ENCODE results near the gene NKAPD1.
"Not testable (repeated sequence)": the region's sequence is repeated elsewhere in the genome, so short reads cannot be mapped to it uniquely, and the experiment has no call there.

NKAPD1 gene

GRCh38 chr11:112046647-112047046 is 27.5 kb upstream of the NKAPD1 start:
- not testable (repeated sequence) for H3K4me3 ChIP-seq (ENCODE audit: low read length); H3K4me1 ChIP-seq (ENCODE audit: insufficient read depth, low read length); H3K27ac ChIP-seq (ENCODE audit: low read depth, low read length); H3K27me3 ChIP-seq (ENCODE audit: insufficient read depth, low read length); H3K9ac ChIP-seq (ENCODE audit: low read depth, low read length); H3K9me3 ChIP-seq (ENCODE audit: insufficient read depth, low read depth, low read length)
- peaks cover 90% of the 10 kb centered on the region for H3K36me3 ChIP-seq (ENCODE audit: insufficient read depth, low read length)
- 98% methylated on average over 1 of the region's 2 CpGs for WGBS

GRCh38 chr11:112048256-112048655 is 25.8 kb upstream of the NKAPD1 start:
- H3K9ac ChIP-seq (ENCODE audit: low read depth, low read length); H3K4me3 ChIP-seq (ENCODE audit: low read length); H3K27ac ChIP-seq (ENCODE audit: low read depth, low read length); H3K9me3 ChIP-seq (ENCODE audit: insufficient read depth, low read depth, low read length); H3K4me1 ChIP-seq (ENCODE audit: insufficient read depth, low read length); H3K27me3 ChIP-seq (ENCODE audit: insufficient read depth, low read length): not testable (repeated sequence)
- 100% methylated on average over 3 of the region's 3 CpGs for WGBS
- H3K36me3 ChIP-seq (ENCODE audit: insufficient read depth, low read length) = peaks cover 90% of the 10 kb centered on the region

- Histone ChIP-seq H3K36me3 (ENCODE audit: insufficient read depth, low read length) (peaks cover 90% of the 10 kb centered on the region), H3K4me3 (ENCODE audit: low read length) (no peak overlapping the region), H3K9ac (ENCODE audit: low read depth, low read length) (no peak overlapping the region), H3K27me3 (ENCODE audit: insufficient read depth, low read length) (no peaks in the 10 kb centered on the region), H3K4me1 (ENCODE audit: insufficient read depth, low read length) (no peaks in the 10 kb centered on the region), H3K27ac (ENCODE audit: low read depth, low read length) (no peak overlapping the region), H3K9me3 (ENCODE audit: insufficient read depth, low read depth, low read length) (no peaks in the 10 kb centered on the region)
- 48% methylated on average over 2 of the region's 2 CpGs for WGBS
Observed at GRCh38 chr11:112049777-112050176, 24.3 kb upstream of the NKAPD1 start.

- Histone ChIP-seq H3K4me3 (ENCODE audit: low read length) (no peak overlapping the region), H3K4me1 (ENCODE audit: insufficient read depth, low read length) (no peaks in the 10 kb centered on the region), H3K27me3 (ENCODE audit: insufficient read depth, low read length) (no peaks in the 10 kb centered on the region), H3K9me3 (ENCODE audit: insufficient read depth, low read depth, low read length) (no peaks in the 10 kb centered on the region), H3K27ac (ENCODE audit: low read depth, low read length) (no peak overlapping the region), H3K36me3 (ENCODE audit: insufficient read depth, low read length) (peaks cover 87% of the 10 kb centered on the region), H3K9ac (ENCODE audit: low read depth, low read length) (no peak overlapping the region)
- WGBS = 100% methylated on average over 2 of the region's 3 CpGs
Observed at GRCh38 chr11:112050721-112051120, 23.4 kb upstream of the NKAPD1 start.

GRCh38 chr11:112051768-112052167 is 22.3 kb upstream of the NKAPD1 start:
- H3K36me3 ChIP-seq (ENCODE audit: insufficient read depth, low read length) = peaks cover 85% of the 10 kb centered on the region
- H3K4me3 ChIP-seq (ENCODE audit: low read length) = no peak overlapping the region
- no peak overlapping the region for H3K27ac ChIP-seq (ENCODE audit: low read depth, low read length)
- H3K27me3 ChIP-seq (ENCODE audit: insufficient read depth, low read length) = no peaks in the 10 kb centered on the region
- H3K4me1 ChIP-seq (ENCODE audit: insufficient read depth, low read length) = no peaks in the 10 kb centered on the region
- 93% methylated on average over 3 of the region's 3 CpGs for WGBS
- no peaks in the 10 kb centered on the region for H3K9me3 ChIP-seq (ENCODE audit: insufficient read depth, low read depth, low read length)
- no peak overlapping the region for H3K9ac ChIP-seq (ENCODE audit: low read depth, low read length)

- H3K4me1 ChIP-seq (ENCODE audit: insufficient read depth, low read length) = no peaks in the 10 kb centered on the region
- H3K27ac ChIP-seq (ENCODE audit: low read depth, low read length) = no peak overlapping the region
- H3K27me3 ChIP-seq (ENCODE audit: insufficient read depth, low read length) = no peaks in the 10 kb centered on the region
- H3K9ac ChIP-seq (ENCODE audit: low read depth, low read length) = no peak overlapping the region
- 75% methylated on average over 4 of the region's 4 CpGs for WGBS
- H3K9me3 ChIP-seq (ENCODE audit: insufficient read depth, low read depth, low read length) = no peaks in the 10 kb centered on the region
- peaks cover 90% of the 10 kb centered on the region for H3K36me3 ChIP-seq (ENCODE audit: insufficient read depth, low read length)
- no peak overlapping the region for H3K4me3 ChIP-seq (ENCODE audit: low read length)
Observed at GRCh38 chr11:112057170-112057569, 16.9 kb upstream of the NKAPD1 start.

GRCh38 chr11:112058103-112058502 is 16.0 kb upstream of the NKAPD1 start:
- Histone ChIP-seq H3K27ac (ENCODE audit: low read depth, low read length) (no peak overlapping the region), H3K36me3 (ENCODE audit: insufficient read depth, low read length) (peaks cover 90% of the 10 kb centered on the region), H3K9me3 (ENCODE audit: insufficient read depth, low read depth, low read length) (no peaks in the 10 kb centered on the region), H3K9ac (ENCODE audit: low read depth, low read length) (no peak overlapping the region), H3K27me3 (ENCODE audit: insufficient read depth, low read length) (no peaks in the 10 kb centered on the region), H3K4me1 (ENCODE audit: insufficient read depth, low read length) (no peaks in the 10 kb centered on the region), H3K4me3 (ENCODE audit: low read length) (no peak overlapping the region)
- WGBS = 97% methylated on average over 1 of the region's 1 CpG

GRCh38 chr11:112062923-112063322 is 11.2 kb upstream of the NKAPD1 start:
- Histone ChIP-seq H3K9ac (ENCODE audit: low read depth, low read length) (no peak overlapping the region), H3K36me3 (ENCODE audit: insufficient read depth, low read length) (peaks cover 61% of the 10 kb centered on the region), H3K27ac (ENCODE audit: low read depth, low read length) (no peak overlapping the region), H3K4me1 (ENCODE audit: insufficient read depth, low read length) (no peaks in the 10 kb centered on the region), H3K9me3 (ENCODE audit: insufficient read depth, low read depth, low read length) (no peaks in the 10 kb centered on the region), H3K27me3 (ENCODE audit: insufficient read depth, low read length) (no peaks in the 10 kb centered on the region), H3K4me3 (ENCODE audit: low read length) (no peak overlapping the region)
- no CpG with 5 or more reads among the region's 1 CpG for WGBS

GRCh38 chr11:112082729-112083128 is 8.6 kb downstream of the NKAPD1 start:
- WGBS = 93% methylated on average over 4 of the region's 4 CpGs
- no peaks in the 10 kb centered on the region for H3K9me3 ChIP-seq (ENCODE audit: insufficient read depth, low read depth, low read length)
- no peak overlapping the region for H3K9ac ChIP-seq (ENCODE audit: low read depth, low read length)
- no peaks in the 10 kb centered on the region for H3K27me3 ChIP-seq (ENCODE audit: insufficient read depth, low read length)
- no peak overlapping the region for H3K4me3 ChIP-seq (ENCODE audit: low read length)
- no peak overlapping the region for H3K27ac ChIP-seq (ENCODE audit: low read depth, low read length)
- peaks cover 70% of the 10 kb centered on the region for H3K36me3 ChIP-seq (ENCODE audit: insufficient read depth, low read length)
- H3K4me1 ChIP-seq (ENCODE audit: insufficient read depth, low read length) = peaks cover 3% of the 10 kb centered on the region; the same call in 1 of the 2 replicates

- Histone ChIP-seq H3K27me3 (ENCODE audit: insufficient read depth, low read length) (no peaks in the 10 kb centered on the region), H3K27ac (ENCODE audit: low read depth, low read length) (peak overlapping the region; percentile 29; the same call in 1 of the 2 replicates), H3K9me3 (ENCODE audit: insufficient read depth, low read depth, low read length) (no peaks in the 10 kb centered on the region), H3K36me3 (ENCODE audit: insufficient read depth, low read length) (peaks cover 74% of the 10 kb centered on the region), H3K4me1 (ENCODE audit: insufficient read depth, low read length) (peaks cover 3% of the 10 kb centered on the region; the same call in 1 of the 2 replicates), H3K9ac (ENCODE audit: low read depth, low read length) (peak overlapping the region; percentile 94), H3K4me3 (ENCODE audit: low read length) (peak overlapping the region; percentile 92)
- 5% methylated on average over 19 of the region's 19 CpGs for WGBS
Observed at GRCh38 chr11:112085822-112086421, 11.8 kb downstream of the NKAPD1 start.

GRCh38 chr11:112086422-112087191 is 12.5 kb downstream of the NKAPD1 start, which contains the start of the genes SDHD and TIMM8B:
Gene SDHD, plus strand, starts transcription at chr11:112086873. Its CDS starts 35 bp downstream, at chr11:112086908.
Gene TIMM8B, minus strand, starts transcription at chr11:112086756. Its CDS starts 33 bp downstream, at chr11:112086723.
- H3K9me3 ChIP-seq (ENCODE audit: insufficient read depth, low read depth, low read length) = no peaks in the 10 kb centered on the region
- H3K27me3 ChIP-seq (ENCODE audit: insufficient read depth, low read length) = no peaks in the 10 kb centered on the region
- H3K4me3 ChIP-seq (ENCODE audit: low read length) = peak within 1 kb of the TSS; percentile 92
- H3K27ac ChIP-seq (ENCODE audit: low read depth, low read length) = peak within 1 kb of the TSS; percentile 41
- peaks cover 3% of the 10 kb centered on the region; the same call in 1 of the 2 replicates for H3K4me1 ChIP-seq (ENCODE audit: insufficient read depth, low read length)
- peaks cover 78% of the 10 kb centered on the region for H3K36me3 ChIP-seq (ENCODE audit: insufficient read depth, low read length)
- WGBS = under 1% methylated on average over 45 of the region's 45 CpGs
- H3K9ac ChIP-seq (ENCODE audit: low read depth, low read length) = peak within 1 kb of the TSS; percentile 94

Data from HUES64 (cell line).